ENCODE measurements around the gene PTTG2. TPM values are rescaled to one million over a fixed set of nuclear protein-coding genes. Genes with fewer than 3 reads are reported as not detected.

Gene PTTG2
- total and polyA plus RNA-seq, 2 of the 4 experiments (the other 2 are of a cell fraction): not detected

DNA sequence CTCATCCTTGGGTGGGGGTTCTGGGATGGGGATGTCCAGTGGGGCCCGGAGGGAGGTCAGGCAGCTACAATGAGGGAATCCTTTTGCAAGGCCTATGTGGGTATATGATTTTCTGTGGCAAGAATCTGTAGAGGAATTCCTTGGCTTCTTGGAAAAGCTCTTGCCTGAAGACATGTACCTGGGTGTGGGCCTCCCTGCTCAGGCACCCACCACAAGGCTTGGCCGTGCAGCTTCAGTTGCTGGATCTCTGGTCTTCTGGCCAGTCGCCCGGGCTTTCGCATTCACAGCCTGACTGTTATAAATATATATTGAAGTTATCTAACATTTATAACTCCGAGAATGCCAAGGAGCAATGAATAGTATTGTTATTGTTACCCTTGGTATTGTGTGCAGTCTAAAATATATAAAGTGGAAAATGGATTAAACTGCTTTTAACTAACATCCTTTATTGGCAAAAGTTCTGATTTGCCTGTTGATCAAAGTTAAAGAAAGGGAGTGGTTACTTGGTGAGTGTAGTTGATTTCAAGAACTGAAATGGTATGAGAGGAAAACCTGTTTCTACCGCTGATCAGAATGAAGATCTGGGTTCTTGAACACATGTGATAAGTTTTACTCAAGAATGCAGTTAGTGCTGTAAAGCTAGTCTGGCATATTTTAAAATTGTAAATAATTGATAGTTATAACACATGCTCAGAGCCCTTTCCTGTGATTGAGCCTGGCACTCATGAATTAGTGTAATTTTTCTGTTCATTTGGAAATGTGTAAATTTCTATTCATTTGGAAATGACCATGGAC, 36.0 kb downstream of the PTTG2 start:
- in situ Hi-C loops (cut with MboI; ENCODE audit: low sequenced_read_pairs): no loop called here
- no peaks in the 10 kb centered on the region for H4K20me1 ChIP-seq (ENCODE audit: insufficient read depth, low read length)

More for the DNA sequence above, 36.0 kb downstream of the PTTG2 start:
- Histone ChIP-seq H3K4me2 (ENCODE audit: low read depth, low read length) (no peak overlapping the region), H3K14ac (replicated peaks; ENCODE audit: low read depth, low read length) (no peak overlapping the region), H3K18ac (ENCODE audit: low read depth, low read length) (no peak overlapping the region), H3K23ac (ENCODE audit: low read depth, low read length) (no peak overlapping the region), H3K56ac (ENCODE audit: extremely low read depth, insufficient read depth, low read length) (no peak overlapping the region), H3K4ac (ENCODE audit: low read depth, low read length) (no peak overlapping the region), H2BK120ac (ENCODE audit: low read depth, low read length) (no peak overlapping the region), H3K4me1 (ENCODE audit: control insufficient read depth, insufficient read depth, low read length) (no peaks in the 10 kb centered on the region), H3K4me3 (ENCODE audit: insufficient read depth, low read depth, low read length) (no peak overlapping the region), H3K79me1 (ENCODE audit: low read depth in 1 of 2, low read length in 2 of 2) (peaks cover 30 to 55% of the 10 kb centered on the region in 2 experiments), H2BK5ac (ENCODE audit: low read depth, low read length, poor library complexity, severe bottlenecking) (no peak overlapping the region), H3K9me3 (ENCODE audit: control insufficient read depth, insufficient read depth, low read length) (no peaks in the 10 kb centered on the region), H3K27me3 (ENCODE audit: control insufficient read depth, insufficient read depth, low read length) (no peaks in the 10 kb centered on the region), H3K27ac (ENCODE audit: insufficient read depth, low read length) (no peak overlapping the region), H2BK15ac (ENCODE audit: low read depth, low read length) (no peak overlapping the region), H2BK20ac (ENCODE audit: low read depth, low read length) (no peak overlapping the region), H3K9me1 (ENCODE audit: insufficient read depth, low read length) (peaks cover 8% of the 10 kb centered on the region; the same call in 1 of the 2 replicates), H2AFZ (replicated peaks; ENCODE audit: low read length, poor library complexity) (no peak overlapping the region), H3K9ac (ENCODE audit: low read depth, low read length) (no peak overlapping the region), H4K5ac (ENCODE audit: low read depth, low read length) (no peak overlapping the region), H4K91ac (ENCODE audit: insufficient read depth, low read depth, low read length) (no peak overlapping the region), H2AK5ac (ENCODE audit: low read depth, low read length) (no peak overlapping the region), H4K8ac (ENCODE audit: low read depth in 2 of 2, low read length in 2 of 2) (no peak overlapping the region), H2AK9ac (replicated peaks; ENCODE audit: low read depth, low read length, poor library complexity) (no peak overlapping the region), H3K36me3 (ENCODE audit: control insufficient read depth, insufficient read depth, low read length) (no peaks in the 10 kb centered on the region)
- no peak for TF ChIP-seq MXI1 (IDR thresholded peaks at IDR 0.05; ENCODE audit: borderline replicate concordance, low read depth, low read length)
- dilution Hi-C loops (cut with HindIII; ENCODE audit: low sequenced_read_pairs, unreplicated experiment) (no loop called here), intact Hi-C loops (cut with micrococcal nuclease) (no loop called here)
- CTCF ChIA-PET: no interaction called here
- ATAC-seq (ENCODE audit: low read depth) (no peak), DNase-seq (no peak)
- WGBS, 2 experiments (ENCODE audit: extremely low coverage in 2 of 2, insufficient read length in 1 of 2): no CpG with 5 or more reads among the region's 7 CpGs
- no TSS peak for BruUV-seq (replicated peaks)
- POLR2A ChIA-PET (ENCODE audit: unreplicated experiment): no interaction called here
